ENCODE data around the gene DDHD1. TPM values are rescaled to one million over a fixed set of nuclear protein-coding genes. Genes with fewer than 3 reads are reported as not detected.

DDHD1 gene
- 10 to 100 TPM in 1 of 2 donors, 1 to 10 TPM in 1; 6.5 to 23.6 TPM for total RNA-seq

- DNase-seq (ENCODE audit: low spot score) = peak; percentile 60
- TF ChIP-seq POLR2AphosphoS5 (IDR thresholded peaks at IDR 0.05) (peak; percentile 18), POLR2A (IDR thresholded peaks at IDR 0.05) (peak; percentile 66), CTCF (IDR thresholded peaks at IDR 0.05) (no peak)
- no peaks in the 10 kb centered on the region for H3K4me1 ChIP-seq (replicated peaks)
- WGBS = 3% methylated on average over 49 of the region's 93 CpGs
- intact Hi-C loops (cut with DNase I) = no loop called here
- H3K9me3 ChIP-seq = no peaks in the 10 kb centered on the region
- peak within 1 kb of the TSS; percentile 81 to 88 for H3K27ac ChIP-seq
- peak within 1 kb of the TSS; percentile 66 to 79 for H3K4me3 ChIP-seq
- H3K36me3 ChIP-seq = no peaks in the 10 kb centered on the region
- H3K27me3 ChIP-seq (replicated peaks; ENCODE audit: insufficient read depth) = no peaks in the 10 kb centered on the region
Measured at GRCh38 chr14:53152887-53153701, at the start of gene DDHD1. Gene DDHD1, minus strand, starts transcription at chr14:53153323. Its CDS starts 225 bp downstream, at chr14:53153098.

GRCh38 chr14:53195949-53196348, 42.8 kb upstream of the DDHD1 start:
- intact Hi-C loops (cut with DNase I) = no loop called here
- no peak for TF ChIP-seq CTCF (IDR thresholded peaks at IDR 0.05)
- TF ChIP-seq POLR2AphosphoS5 (IDR thresholded peaks at IDR 0.05) = no peak
- TF ChIP-seq POLR2A (IDR thresholded peaks at IDR 0.05) = no peak
- Histone ChIP-seq H3K4me3 (no peak overlapping the region), H3K9me3 (no peaks in the 10 kb centered on the region), H3K27ac (no peak overlapping the region), H3K4me1 (replicated peaks) (no peaks in the 10 kb centered on the region), H3K27me3 (replicated peaks; ENCODE audit: insufficient read depth) (no peaks in the 10 kb centered on the region), H3K36me3 (no peaks in the 10 kb centered on the region)
- WGBS = 90% methylated on average over 5 of the region's 5 CpGs
- DNase-seq (ENCODE audit: low spot score) = no peak

GRCh38 chr14:53193193-53193592, 40.1 kb upstream of the DDHD1 start:
- no peak for TF ChIP-seq POLR2AphosphoS5 (IDR thresholded peaks at IDR 0.05)
- no peak for TF ChIP-seq CTCF (IDR thresholded peaks at IDR 0.05)
- TF ChIP-seq POLR2A (IDR thresholded peaks at IDR 0.05) = no peak
- Histone ChIP-seq H3K4me3 (no peak overlapping the region), H3K27ac (no peak overlapping the region), H3K27me3 (replicated peaks; ENCODE audit: insufficient read depth) (no peaks in the 10 kb centered on the region), H3K4me1 (replicated peaks) (no peaks in the 10 kb centered on the region), H3K9me3 (no peaks in the 10 kb centered on the region), H3K36me3 (no peaks in the 10 kb centered on the region)
- 83% methylated on average over 7 of the region's 7 CpGs for WGBS
- intact Hi-C loops (cut with DNase I) = no loop called here
- no peak for DNase-seq (ENCODE audit: low spot score)

GRCh38 chr14:53192052-53192760, 39.1 kb upstream of the DDHD1 start:
- no peak for TF ChIP-seq POLR2A (IDR thresholded peaks at IDR 0.05)
- no peak for TF ChIP-seq POLR2AphosphoS5 (IDR thresholded peaks at IDR 0.05)
- TF ChIP-seq CTCF (IDR thresholded peaks at IDR 0.05) = no peak
- 27% methylated on average over 2 of the region's 2 CpGs for WGBS
- H3K27ac ChIP-seq = no peak overlapping the region
- H3K9me3 ChIP-seq = no peaks in the 10 kb centered on the region
- no peaks in the 10 kb centered on the region for H3K27me3 ChIP-seq (replicated peaks; ENCODE audit: insufficient read depth)
- H3K4me1 ChIP-seq (replicated peaks) = no peaks in the 10 kb centered on the region
- no peak overlapping the region for H3K4me3 ChIP-seq
- no peak for DNase-seq (ENCODE audit: low spot score)
- intact Hi-C loops (cut with DNase I) = no loop called here
- H3K36me3 ChIP-seq = no peaks in the 10 kb centered on the region

All from prostate gland (tissue), 2 donors.